ENCODE results near the gene B3GLCT.
"Not testable (repeated sequence)": the region's sequence is repeated elsewhere in the genome, so short reads cannot be mapped to it uniquely, and the experiment has no call there.

B3GLCT gene

DNA sequence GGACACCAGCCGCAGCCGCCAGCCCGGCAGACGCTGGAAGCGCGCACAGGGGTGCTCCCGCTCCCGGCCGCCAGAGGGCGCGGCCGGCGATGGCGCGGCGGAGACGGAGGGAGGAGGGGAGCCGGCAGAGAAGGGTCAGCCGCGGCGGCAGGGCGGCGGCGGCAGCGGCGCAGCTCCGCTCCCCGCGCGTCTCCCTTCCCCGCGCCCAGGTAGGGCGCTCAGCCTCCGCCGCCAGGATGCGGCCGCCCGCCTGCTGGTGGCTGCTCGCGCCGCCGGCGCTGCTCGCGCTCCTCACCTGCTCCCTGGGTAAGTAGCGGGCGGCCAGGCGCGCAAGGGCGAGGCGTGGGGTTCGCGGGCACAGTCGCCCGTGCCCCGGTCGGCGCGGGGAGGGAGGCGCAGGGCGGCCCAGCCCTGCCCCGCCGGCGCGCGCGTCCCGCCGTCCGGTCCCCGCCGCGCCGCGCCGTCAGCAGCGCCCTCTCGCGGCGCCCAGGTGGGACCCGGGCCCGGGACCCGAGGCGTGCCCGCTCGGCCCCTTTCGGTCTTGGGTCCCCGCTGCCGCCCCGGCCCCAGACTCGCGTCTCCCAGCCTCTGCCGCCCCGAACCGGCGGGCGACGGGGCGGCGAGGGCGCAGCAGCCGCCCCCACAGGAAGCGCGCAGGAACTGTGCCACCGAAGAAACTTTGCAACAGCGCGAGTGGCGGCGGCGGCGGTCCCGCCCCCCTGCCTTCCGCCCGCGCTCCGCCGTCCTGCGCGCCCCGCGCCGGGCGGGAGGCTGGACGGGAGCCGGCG lies at the start of gene B3GLCT:
TSS of gene B3GLCT (plus strand) at position 127 of the 788 bp plus-strand sequence. CDS start at position 237, 110 bp downstream.
- peak; percentile 55 for DNase-seq

DNA sequence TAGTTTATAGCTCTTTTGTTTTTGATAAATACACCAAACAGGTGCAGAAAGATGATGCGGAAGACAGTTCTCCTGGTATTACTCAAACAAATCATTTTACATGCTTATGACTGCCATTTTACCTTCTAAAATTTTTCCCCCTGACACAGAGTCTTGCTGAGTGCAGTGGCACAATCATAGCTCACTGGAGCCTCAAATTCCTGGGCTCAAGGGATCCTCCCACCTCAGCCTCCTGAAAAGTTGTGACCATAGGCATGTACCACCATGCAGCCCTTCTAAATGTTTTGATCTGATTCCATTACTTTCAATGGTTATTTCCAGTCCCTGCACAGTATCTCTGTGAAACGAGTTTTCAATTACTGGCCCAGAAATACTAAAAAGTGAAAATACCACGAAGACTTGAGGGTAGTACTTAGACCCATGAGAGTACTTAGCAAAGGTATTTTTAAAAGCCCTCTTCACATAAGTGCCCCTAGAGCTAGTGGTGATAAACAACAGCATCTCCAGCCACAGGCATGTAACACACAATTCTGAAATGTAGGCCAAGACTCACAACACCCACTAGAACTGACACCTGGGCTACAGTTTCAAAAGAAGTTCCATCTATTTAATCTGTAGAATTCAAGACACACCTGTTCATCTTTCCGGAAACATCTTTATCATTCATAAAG lies 49.3 kb upstream of the B3GLCT start:
- DNase-seq: no peak

DNA sequence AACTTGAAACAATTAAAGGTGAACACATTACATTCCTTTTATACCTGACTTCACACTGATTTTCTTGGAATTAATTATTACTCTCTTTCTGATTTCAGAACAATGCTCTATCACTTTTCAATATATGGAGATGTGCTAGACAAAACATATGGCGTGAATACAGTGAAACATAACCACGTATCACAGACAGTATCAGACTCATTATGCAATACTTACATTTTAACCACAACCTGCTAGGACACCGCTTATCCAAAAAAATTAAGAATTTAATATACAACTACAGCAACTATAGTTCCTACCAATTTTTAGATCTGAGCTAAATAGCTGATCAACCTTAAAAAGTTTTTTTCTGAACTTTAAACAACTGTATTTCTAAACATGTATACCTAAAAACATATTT lies 47.9 kb upstream of the B3GLCT start:
- DNase-seq: no peak

DNA sequence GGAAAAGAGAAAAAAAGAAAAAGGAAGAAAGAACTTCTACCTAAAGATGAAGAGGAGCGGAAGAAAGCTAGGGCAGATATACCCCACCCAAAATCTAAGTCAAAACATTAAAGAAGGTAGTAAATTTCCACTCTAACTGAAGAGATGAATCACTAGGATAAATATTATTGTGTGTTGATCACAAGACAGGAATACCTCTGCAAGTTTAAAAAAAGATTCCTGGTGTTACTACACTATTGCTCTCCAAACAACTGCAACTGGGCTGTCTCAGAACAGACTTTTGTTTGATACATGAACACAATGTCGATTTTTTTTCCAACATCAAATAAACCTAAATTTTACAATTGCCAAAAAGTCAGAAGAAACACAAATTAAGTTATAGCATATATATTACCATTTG lies 44.8 kb upstream of the B3GLCT start:
- no peak for DNase-seq

DNA sequence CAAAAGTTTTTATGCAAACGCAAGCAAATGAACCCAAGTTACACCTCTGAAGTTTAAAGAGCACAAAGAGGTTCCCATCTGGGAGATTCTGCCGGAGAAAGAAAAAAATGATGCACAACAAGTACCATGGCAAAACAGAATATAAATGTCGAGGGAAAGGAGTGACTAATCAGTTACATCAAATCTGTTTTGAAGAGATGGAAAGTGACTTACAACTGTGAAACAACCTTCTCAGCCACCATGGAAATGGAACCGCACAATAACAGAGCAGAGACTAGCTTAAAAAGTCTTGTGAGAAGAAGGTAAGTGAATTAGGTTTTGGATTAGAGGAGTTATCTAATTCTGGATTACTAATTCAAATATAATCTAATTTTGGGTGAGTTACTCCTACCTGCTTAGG lies 40.5 kb upstream of the B3GLCT start:
- no peak for DNase-seq

DNA sequence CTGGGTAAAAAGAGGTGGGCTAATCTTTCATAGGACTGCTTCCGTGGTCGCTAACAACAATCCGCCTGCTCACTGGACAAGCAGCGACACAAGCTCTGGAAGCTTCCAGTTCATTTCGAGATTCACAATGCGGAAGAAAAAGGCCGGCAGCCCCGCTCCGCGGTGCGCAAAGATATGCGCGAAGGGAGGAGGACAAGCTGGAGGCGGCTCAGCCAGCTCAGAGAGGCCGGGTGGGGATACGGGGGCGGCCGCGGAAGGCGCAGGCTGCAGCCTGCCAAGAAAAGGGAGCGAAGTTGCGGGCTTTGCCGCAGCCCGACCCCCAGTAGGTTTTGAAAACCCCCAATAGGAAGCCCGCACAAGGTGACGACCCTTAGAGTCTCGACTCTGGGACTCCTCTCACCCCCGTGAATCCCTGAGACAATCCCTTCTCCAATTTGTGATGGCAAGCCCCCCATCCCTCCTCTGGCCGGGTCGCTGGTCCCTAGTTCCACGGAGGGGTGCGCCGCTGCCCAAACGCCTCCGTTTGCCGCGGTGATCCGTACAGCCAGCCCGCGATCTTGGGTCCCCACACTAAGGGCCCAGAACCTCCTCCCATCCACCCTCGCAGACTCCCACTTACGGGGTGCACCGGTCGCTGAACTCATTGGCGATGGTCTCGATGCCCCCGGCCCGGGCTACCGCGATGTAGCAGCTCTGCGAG lies 38.8 kb upstream of the B3GLCT start:
- peak; percentile 65 for DNase-seq

DNA sequence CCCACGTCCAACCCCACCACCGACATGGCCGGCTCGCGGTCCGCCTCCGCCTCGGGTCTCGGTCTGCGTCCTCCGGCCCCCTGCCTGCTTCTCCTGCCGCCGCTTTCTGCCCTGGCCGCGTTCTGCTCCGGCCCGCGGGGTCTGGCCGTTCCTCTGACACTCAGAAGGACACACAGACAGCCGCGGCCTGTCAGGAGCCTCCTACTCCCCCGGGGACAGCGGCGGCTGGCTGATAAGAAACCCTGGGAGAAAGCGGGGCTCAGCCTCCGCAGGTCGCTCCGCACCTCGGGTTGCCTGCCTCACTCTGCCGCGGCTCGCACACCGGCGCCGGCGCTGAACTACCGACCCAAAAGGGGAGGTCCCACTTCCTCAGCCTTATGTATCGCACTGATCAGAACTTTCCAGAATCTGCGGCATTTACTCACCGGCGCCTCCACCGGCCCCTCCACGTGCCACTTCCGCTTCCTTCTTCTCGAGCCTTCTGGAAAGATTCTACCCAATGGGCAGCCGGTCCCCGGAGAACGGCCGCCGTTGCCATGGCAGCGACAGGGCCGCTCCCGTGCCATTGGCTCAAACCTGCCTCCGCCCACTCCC lies 38.1 kb upstream of the B3GLCT start, which contains the start of gene HSPH1:
TSS of gene HSPH1 (minus strand) at position 348 of the 594 bp plus-strand sequence. CDS start at position 26, 322 bp downstream.
- DNase-seq: peak; percentile 98

DNA sequence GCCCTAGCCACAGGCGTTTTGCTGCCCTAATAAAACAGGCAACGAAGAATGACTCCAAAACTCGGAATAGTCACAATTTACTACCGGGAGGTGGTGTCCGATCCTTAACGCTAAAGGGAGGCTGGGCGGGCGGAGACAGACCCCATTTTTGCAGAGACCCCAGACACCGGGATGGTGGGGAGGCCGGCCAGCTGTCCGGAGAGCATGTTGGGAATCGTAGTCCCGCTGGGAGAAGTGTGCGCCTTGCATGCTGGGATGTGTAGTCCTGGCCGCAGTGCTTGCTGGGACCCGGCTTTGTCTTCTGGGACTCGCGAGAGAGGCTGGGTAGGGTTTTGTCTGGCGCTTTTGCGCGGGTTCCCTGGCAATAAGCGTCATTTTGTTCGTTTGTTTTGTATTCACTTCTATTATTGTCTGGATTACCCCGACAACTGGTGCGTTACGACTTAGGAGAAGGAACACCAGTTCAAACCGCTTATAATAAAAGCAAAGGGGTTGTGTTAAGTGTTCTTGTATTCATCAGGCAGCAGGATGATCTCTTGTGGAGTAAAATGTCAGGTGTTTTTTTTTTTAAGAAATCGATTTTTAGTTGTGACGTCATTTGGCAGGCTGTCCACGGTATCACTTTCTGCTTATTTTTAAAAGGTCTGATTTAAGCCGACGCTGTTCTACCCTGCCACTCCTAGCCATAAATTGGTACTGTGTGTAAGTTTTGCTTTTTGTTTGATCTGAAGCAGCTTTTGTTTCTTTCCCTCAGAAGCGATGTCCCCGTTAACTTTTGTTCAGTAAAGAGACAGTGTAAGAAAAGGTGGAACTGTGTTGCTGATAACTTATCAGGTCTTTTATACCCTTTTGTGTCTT lies 37.4 kb upstream of the B3GLCT start:
- peak; percentile 96 for DNase-seq

DNA sequence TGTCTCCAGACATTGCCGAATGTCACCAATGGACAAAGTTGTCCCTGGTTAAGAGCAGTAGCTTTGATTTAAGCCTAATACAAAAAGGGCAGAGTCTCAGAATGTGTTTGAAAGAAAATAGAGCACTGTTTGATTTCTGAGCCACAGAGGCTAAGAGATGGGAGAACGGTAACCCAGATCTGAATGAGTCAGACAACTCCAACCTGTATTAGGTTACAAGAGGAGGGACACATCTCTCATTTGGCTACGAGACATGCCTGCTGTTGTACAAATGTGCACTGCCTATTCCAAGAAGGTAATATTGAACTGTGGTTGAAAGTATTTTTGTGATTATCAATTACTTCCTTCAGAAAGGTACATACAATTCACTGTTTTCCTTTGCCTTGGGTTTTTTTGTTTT lies 33.2 kb upstream of the B3GLCT start:
- no peak for DNase-seq

DNA sequence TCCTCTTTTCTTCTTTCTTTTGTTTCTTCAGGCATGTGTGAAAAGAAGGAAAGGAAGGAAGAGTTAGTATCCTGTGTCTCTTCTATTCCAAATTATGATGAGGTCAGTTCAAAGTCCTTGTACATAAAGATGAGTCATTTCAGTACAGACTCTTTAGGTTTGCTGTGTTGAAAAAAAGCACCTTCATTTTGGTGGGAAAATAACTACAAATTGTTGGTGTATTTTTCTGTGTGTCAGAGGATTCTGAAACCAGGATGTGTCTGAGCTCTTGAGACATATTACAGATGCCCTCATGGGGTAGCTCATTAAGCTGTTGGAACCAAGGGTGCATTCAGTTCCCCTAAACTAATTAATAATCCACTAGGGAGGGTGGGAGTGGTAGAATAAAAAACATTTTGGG lies 32.3 kb upstream of the B3GLCT start:
- DNase-seq: no peak

DNA sequence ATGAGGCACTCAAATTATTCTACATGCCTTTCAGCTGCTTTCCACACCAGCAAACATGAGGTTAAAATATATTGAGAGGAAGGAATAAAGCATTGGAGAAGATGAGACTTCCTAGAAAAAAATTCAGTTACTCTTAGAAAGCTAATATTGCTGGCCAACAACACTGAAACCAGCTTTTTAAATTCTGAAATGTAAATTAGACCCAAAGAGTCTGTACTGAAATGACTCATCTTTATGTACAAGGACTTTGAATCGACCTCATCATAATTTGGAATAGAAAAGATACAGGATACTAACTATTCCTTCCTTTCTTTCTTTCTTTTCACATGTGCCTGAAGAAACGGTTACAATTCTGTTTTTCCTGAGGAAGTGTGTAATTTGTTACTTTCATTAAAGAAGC lies 31.6 kb upstream of the B3GLCT start:
- no peak for DNase-seq

DNA sequence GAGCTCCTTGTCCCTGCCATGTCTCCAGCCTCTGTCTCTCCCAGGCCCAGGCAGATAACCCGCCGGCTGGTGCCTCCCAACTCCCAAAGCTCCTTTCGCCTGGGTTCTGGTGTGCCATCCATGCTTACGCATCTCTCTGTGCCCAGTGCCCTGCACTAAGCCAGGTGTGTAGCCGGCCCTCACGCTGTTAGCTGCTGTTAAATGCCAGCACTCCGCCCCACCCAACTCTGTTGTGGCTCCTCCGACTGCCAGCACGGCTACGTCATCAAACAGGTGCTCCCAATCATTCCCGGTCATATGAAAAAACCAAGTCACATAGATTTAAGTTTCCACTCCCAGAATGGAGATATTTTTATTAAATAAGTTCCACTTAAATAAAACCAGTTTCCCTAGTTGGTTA lies 31.0 kb upstream of the B3GLCT start:
- DNase-seq: no peak

DNA sequence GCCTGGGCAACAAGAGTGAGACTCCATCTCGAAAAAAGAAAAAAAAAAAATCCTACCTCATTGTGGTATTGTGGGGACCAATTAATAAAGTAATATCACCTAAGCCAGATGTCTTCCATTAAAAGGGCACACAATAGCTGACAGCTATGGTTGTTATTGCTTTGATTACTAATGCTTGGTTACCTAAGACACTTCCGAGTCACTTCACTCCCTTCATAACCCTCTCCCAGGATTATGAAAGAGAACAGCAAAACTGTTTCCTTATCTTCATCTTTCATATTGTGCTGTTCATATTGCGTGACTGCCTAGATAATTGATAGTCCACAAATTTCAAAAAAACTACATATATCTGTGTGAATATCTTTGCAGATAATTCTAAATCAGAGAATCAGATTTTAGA lies 27.8 kb upstream of the B3GLCT start:
- no peak for DNase-seq

DNA sequence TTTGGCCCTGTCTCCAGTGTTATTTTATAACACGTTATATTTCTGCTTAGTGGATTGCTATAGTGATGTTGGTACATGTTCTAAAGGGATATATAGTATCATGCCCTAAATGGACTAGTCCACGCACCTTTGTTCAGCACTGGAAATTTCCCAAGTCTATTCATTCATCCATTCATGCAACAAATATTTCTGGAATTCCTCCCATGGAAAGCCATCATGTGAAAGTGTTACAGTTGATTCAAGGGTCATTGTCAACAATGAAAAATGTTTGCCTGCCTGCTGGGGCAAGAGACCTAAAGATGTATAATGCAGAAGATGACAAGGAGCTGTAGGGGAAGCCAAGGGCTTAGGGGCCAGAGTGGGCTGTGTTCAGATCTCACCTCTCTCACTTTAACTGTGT lies 27.2 kb upstream of the B3GLCT start:
- DNase-seq: no peak

DNA sequence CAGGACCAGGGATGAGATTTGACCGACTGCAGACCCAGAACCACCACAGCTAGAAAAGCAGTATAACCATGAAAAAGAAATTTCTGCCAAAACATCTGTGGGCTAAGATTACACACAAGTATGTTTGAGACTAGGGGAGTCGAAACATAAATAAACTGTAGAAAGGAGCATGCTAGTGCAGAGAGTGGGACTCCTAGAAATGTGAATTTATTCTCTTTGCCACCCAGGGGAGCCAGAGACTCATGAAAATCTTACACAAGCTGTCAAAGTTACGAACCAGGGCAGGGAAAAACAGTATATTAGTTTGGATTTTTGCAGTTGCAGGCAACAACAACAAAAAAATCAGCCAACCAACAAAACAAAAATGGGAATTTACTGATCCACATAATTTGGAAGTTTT lies 25.8 kb upstream of the B3GLCT start:
- no peak for DNase-seq

DNA sequence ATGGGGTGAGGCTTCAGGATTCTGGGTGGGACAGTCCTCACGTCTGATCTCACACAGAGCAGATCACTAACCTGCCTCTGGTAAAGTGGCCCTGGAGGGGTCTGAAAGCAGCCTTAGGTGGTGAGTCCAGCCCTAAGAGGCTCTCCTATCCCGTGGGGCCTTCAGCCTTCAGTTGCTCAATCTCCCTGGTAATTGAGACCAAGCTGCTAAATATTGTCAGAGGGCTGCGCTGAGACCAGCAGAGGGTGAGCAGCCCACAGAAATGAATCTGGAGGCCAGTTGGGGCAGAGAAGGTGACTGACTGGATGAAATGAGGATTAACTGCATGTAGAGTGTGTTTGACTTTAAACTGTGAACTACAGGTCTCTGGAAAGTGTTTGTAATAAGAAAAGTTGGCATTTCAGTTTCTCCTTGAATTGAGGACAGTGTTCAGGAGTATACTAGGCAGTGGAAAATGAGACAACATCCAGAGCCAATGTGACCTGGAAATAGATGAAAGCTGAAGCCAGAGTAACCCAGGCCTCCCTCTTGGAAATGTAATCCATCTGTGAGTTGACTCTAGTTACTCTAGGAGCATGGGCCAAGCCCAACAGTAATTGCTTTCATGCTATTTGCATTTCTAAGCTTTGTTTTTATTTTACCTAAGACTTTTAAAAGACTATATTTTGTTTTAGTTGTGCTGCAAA lies 23.8 kb upstream of the B3GLCT start:
- no peak for DNase-seq

DNA sequence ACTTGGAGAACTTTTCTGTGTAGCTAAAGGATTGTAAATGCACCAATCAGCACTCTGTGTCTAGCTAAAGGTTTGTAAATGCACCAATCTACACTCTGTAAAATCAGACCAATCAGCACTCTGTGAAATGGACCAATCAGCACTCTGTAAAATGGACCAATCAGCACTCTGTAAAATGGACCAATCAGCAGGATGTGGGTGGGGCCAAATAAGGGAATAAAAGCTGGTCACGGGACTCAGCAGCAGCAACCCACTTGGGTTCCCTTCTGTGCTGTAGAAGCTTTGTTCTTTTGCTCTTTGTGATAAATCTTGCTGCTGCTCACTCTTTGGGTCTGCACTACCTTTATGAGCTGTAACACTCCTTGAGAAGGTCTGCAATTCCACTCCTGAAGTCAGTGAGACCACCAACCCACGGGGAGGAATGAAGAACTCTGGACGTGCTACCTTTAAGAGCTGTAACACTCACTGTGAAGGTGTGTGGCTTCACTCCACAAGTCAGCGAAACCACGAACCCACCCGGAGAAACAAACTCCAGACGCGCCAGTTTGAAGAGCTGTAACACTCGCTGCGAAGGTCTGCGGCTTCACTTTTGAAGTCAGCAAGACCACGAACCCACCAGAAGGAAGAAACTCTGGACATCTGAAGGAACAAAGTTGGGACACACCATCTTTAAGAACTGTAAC lies 21.8 kb upstream of the B3GLCT start:
- not testable (repeated sequence) for DNase-seq

DNA sequence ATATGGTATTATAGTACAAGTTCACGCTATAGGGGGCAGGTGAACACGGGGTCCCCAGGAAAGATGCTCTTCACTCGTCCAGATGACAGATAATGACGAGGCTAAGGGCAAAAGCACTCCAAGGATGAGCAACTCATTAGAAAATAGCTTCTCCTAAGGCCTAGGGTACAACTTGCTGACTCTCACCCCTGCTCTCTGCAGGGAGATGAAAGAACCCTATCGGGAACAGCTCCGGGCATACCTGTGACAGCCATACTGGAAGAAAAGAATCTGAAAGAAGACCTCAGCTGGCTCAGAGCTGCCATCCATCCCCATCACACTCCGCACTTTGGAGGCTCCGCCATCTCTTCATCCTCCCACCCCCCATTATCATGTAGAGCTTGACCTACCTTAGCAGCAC lies 20.5 kb upstream of the B3GLCT start:
- no peak for DNase-seq

DNA sequence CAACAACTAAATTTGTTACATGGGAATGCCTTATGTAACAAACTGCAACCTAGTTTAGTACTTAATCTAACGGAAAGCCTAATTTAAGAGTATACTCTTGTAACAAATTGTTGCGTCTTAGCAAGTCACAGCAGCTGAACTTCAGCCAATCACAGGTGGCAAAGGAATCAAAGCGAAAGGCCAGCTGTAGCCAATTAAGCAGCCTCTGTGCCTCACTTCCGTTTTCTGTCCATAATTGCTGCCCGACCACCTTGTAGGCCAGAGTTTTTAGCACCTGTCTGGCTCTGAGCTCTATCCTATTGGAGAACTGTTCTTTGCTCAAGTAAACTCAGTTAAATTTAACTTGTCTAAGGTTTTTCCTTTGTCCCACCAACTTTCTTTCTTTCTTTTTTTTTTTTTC lies 20.0 kb upstream of the B3GLCT start:
- no peak for DNase-seq

DNA sequence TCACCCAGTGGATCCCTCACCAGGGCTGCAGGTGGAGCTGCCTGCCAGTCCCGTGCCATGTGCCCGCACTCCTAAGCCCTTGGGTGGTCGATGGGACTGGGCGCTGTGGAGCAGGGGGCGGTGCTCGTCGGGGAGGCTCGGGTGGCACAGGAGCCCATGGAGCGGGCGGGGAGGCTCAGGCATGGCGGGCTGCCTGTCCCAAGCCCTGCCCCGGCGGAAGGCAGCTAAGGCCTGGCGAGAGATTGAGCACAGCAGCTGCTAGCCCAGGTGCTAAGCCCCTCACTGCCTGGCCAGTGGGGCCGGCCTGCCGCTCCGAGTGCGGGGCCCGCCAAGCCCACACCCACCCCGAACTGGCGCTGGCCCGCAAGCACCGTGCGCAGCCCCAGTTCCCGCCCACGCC lies 16.8 kb upstream of the B3GLCT start:
- DNase-seq: no peak

DNA sequence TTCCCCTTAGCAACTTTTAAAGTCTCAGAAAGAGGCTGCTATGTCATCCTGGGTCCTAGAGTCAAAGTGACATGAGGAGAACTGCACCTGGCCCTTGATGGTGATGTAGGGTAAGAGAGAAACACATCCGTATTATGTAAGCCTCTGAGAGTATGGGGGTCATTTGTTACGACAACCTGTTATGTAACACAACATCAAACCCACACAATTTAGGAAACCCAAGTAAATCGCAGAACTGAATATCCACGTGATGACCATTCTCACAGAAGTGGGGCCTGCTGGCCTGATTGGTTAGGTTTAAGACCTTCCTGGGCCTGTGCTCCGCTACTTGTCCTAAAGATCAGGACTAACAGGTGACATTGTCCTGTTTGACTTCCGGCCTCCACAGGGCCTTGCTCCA lies 15.3 kb upstream of the B3GLCT start:
- DNase-seq: no peak
